Right lobe of liver (tissue), 4 donors: ENCODE results near the gene R3HCC1L.

Experiments
- POLR2A ChIP-seq: fragments of 450-650 bp; IDR thresholded peaks from one replicate; pipeline ENCODE4 v1.6.1; 2017; ENCODE audit warnings: antibody characterized with exemption, mild to moderate bottlenecking
- TF ChIP-seq, protein P1 (sequence below), 4 donors: fragments of 200-600 bp in 3 of 4; fragments of 450-650 bp in 1 of 4; IDR thresholded peaks; one replicate each; pipeline versions ENCODE4 v1.5.1 to v1.8.0; 2016 to 2022; ENCODE audit warnings: antibody characterized with exemption in 4 of 4, mild to moderate bottlenecking in 2 of 4
- donor health status: DM: no; HTN: no; CAD: no.
- donor health status: DM: no; HTN: no; CAD: no.
- donor health status: DM: no; HTN: yes; CAD: no.

DNA sequence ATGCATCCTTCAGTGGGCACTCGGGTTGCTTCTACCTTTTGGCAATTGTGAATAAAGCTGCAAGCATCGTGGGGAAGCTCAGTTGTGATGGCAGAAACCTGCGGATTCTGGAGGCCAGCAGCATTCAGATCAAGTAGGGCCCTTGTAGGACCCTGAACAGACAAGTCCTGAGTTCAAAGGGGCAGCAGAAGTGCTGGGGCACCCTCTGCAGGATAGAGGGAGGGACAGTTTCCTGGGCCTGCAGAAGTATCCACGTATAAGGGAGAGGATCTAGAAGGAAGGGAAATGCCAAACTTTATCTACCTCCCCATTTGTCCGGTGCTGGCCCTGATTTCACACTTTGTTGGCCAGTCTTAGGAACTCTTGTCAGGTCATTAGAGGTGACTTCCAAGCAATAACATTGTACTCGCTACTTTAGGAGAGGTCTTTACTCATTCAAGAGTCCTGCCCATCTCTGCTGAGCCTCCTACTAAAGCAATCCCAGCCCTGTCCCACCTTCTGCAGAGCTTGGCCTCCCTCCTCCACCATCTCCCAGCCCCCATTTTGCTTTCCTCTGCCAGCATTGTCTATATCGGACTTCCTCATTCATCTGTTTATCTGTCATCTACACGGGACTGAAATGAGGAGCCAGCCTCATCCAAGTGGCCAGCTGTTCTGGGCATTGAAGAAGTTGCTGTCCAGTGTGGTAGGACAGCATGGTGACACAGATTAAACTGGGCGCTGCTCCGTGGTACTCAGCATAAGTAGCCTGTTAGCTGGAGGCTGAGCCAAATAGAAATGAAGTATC lies 26.6 kb upstream of the R3HCC1L start:
- TF ChIP-seq, protein P1, sequence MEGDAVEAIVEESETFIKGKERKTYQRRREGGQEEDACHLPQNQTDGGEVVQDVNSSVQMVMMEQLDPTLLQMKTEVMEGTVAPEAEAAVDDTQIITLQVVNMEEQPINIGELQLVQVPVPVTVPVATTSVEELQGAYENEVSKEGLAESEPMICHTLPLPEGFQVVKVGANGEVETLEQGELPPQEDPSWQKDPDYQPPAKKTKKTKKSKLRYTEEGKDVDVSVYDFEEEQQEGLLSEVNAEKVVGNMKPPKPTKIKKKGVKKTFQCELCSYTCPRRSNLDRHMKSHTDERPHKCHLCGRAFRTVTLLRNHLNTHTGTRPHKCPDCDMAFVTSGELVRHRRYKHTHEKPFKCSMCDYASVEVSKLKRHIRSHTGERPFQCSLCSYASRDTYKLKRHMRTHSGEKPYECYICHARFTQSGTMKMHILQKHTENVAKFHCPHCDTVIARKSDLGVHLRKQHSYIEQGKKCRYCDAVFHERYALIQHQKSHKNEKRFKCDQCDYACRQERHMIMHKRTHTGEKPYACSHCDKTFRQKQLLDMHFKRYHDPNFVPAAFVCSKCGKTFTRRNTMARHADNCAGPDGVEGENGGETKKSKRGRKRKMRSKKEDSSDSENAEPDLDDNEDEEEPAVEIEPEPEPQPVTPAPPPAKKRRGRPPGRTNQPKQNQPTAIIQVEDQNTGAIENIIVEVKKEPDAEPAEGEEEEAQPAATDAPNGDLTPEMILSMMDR (IDR thresholded peaks at IDR 0.05) = no peak
- TF ChIP-seq POLR2A = no peak
